ENCODE results near the gene DCP1A.
A peak's percentile ranks its signal among the peaks of the same experiment; 100 is the strongest.

The DCP1A gene

GRCh38 chr3:53287131-53287629 lies 60.2 kb downstream of the DCP1A start:
- Histone ChIP-seq H3K4me3 (ENCODE audit: low read depth, low read length) (no peak overlapping the region), H3K27ac (peak overlapping the region; percentile 53), H3K27me3 (replicated peaks) (no peaks in the 10 kb centered on the region), H3K36me3 (replicated peaks) (peaks cover 26% of the 10 kb centered on the region)
- peak; percentile 53 for DNase-seq
- TF ChIP-seq CTCF (IDR thresholded peaks at IDR 0.05; ENCODE audit: low read depth, low read length, missing control alignments) = no peak
- in situ Hi-C loops (cut with HindIII; ENCODE audit: low pct_ligation_motif_present, low sequenced_read_pairs) = no loop called here

- no peak for TF ChIP-seq CTCF (IDR thresholded peaks at IDR 0.05; ENCODE audit: low read depth, low read length, missing control alignments)
- Histone ChIP-seq H3K27me3 (replicated peaks) (no peaks in the 10 kb centered on the region), H3K4me3 (ENCODE audit: low read depth, low read length) (no peak overlapping the region), H3K36me3 (replicated peaks) (peaks cover 22% of the 10 kb centered on the region), H3K27ac (peak overlapping the region; percentile 38)
- no peak for DNase-seq
- in situ Hi-C loops (cut with HindIII; ENCODE audit: low pct_ligation_motif_present, low sequenced_read_pairs) = no loop called here
These were observed 60.6 kb downstream of the DCP1A start for GRCh38 chr3:53286727-53287126.

GRCh38 chr3:53282581-53282980 lies 64.8 kb downstream of the DCP1A start:
- no peaks in the 10 kb centered on the region for H3K27me3 ChIP-seq (replicated peaks)
- no peak for DNase-seq
- H3K27ac ChIP-seq = no peak overlapping the region
- peaks cover 13% of the 10 kb centered on the region for H3K36me3 ChIP-seq (replicated peaks)
- TF ChIP-seq CTCF (IDR thresholded peaks at IDR 0.05; ENCODE audit: low read depth, low read length, missing control alignments) = no peak
- in situ Hi-C loops (cut with HindIII; ENCODE audit: low pct_ligation_motif_present, low sequenced_read_pairs) = no loop called here
- H3K4me3 ChIP-seq (ENCODE audit: low read depth, low read length) = no peak overlapping the region

- Histone ChIP-seq H3K4me3 (ENCODE audit: low read depth, low read length) (no peak overlapping the region), H3K27me3 (replicated peaks) (no peaks in the 10 kb centered on the region), H3K36me3 (replicated peaks) (no peaks in the 10 kb centered on the region), H3K27ac (no peak overlapping the region)
- DNase-seq = no peak
- in situ Hi-C loops (cut with HindIII; ENCODE audit: low pct_ligation_motif_present, low sequenced_read_pairs) = no loop called here
- TF ChIP-seq CTCF (IDR thresholded peaks at IDR 0.05; ENCODE audit: low read depth, low read length, missing control alignments) = no peak
These were observed 68.7 kb downstream of the DCP1A start for GRCh38 chr3:53278667-53279066.

- no peak overlapping the region for H3K4me3 ChIP-seq (ENCODE audit: low read depth, low read length)
- no peaks in the 10 kb centered on the region for H3K27me3 ChIP-seq (replicated peaks)
- in situ Hi-C loops (cut with HindIII; ENCODE audit: low pct_ligation_motif_present, low sequenced_read_pairs) = no loop called here
- no peak for DNase-seq
- no peaks in the 10 kb centered on the region for H3K36me3 ChIP-seq (replicated peaks)
- no peak for TF ChIP-seq CTCF (IDR thresholded peaks at IDR 0.05; ENCODE audit: low read depth, low read length, missing control alignments)
- H3K27ac ChIP-seq = no peak overlapping the region
These were observed 72.3 kb downstream of the DCP1A start for GRCh38 chr3:53274938-53275605.

Data from brain microvascular endothelial cell (primary cell).